Thoracic aorta endothelial cell (primary cell): ENCODE results near the gene OR4C15. TPM values are rescaled to one million over a fixed set of nuclear protein-coding genes. Genes with fewer than 3 reads are reported as not detected.

Experiments
- total RNA-seq: library from RNA; depleted of rRNA; stranded (reverse); fragments of >200 nt; gene quantifications from 2 replicates; pipeline ENCODE4 v1.2.3, GENCODE V29; 2012

The OR4C15 gene
- total RNA-seq, result not detected in 2 replicates

DNA sequence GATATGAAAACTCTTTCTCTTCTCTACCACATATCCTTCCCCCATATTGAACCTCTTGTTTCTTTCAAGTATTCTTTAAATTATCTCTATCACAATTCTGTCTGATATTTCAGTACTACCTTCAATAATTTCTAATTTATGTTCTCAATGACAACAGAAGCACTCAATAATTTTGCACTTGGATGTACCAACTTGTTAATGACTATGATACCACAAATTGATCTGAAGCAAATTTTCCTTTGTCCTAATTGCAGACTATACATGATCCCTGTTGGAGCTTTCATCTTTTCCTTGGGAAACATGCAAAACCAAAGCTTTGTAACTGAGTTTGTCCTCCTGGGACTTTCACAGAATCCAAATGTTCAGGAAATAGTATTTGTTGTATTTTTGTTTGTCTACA lies at the start of gene OR4C15:
OR4C15 (plus strand) TSS at position 301 of the 400 bp plus-strand sequence; CDS start at position 301, 0 bp downstream.

DNA sequence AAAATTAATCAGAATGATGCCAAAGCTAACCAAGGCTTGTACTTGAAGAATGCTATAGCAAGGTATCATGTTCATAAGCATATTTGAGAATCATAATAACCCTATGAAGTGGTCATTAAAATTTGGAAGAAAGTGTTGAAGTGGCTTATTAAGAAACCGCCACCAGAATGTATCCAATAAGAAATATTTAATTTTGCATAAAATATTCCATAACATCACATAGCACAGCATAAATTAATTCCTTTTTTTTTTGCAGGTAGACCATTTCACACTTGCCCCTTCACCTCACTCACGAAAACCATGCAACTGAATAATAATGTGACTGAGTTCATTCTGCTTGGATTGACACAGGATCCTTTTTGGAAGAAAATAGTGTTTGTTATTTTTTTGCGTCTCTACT lies 17.6 kb downstream of the OR4C15 start, which contains the start of gene OR4C16:
OR4C16 (plus strand) TSS at position 301 of the 400 bp plus-strand sequence; CDS start at position 301, 0 bp downstream.

Other genes starting within 250 kb of the OR4C15 start
- not detected in 2 replicates for gene OR4A16, start 211.3 kb upstream of the OR4C15 start, total RNA-seq
- gene OR4A15, start 186.5 kb upstream of the OR4C15 start, total RNA-seq, result not detected in 2 replicates
- gene OR4C16, start 17.7 kb downstream of the OR4C15 start, total RNA-seq, result not detected in 2 replicates
- gene OR4C11, start 53.2 kb downstream of the OR4C15 start, total RNA-seq, result not detected in 2 replicates
- not detected in 2 replicates for gene OR4P4, start 80.6 kb downstream of the OR4C15 start, total RNA-seq
- gene OR4S2, start 93.9 kb downstream of the OR4C15 start, total RNA-seq, result not detected in 2 replicates
- not detected in 2 replicates for gene OR4C6, start 107.7 kb downstream of the OR4C15 start, total RNA-seq
- gene OR5D13, start 219.0 kb downstream of the OR4C15 start, total RNA-seq, result not detected in 2 replicates
- not detected in 2 replicates for gene OR5D14, start 241.1 kb downstream of the OR4C15 start, total RNA-seq